Testis (tissue), 2 donors: Measurements from ENCODE around the gene AGBL1.

Source experiments
- CTCF ChIP-seq, 3 experiments: fragments of 450-650 bp in 2 of 3; fragments of 200-600 bp in 1 of 3; sonication (generic) in 1 of 3; IDR thresholded peaks; one replicate each; pipeline ENCODE4 v1.5.1; 2016 to 2019; ENCODE audit warnings: antibody characterized with exemption in 3 of 3, mild to moderate bottlenecking in 2 of 3, moderate library complexity in 1 of 3
- POLR2A ChIP-seq: fragments of 450-650 bp; IDR thresholded peaks from one replicate; pipeline ENCODE4 v1.6.1; 2017; ENCODE audit warnings: antibody characterized with exemption, mild to moderate bottlenecking, moderate library complexity

- TF ChIP-seq CTCF (IDR thresholded peaks at IDR 0.05) (no peak), POLR2A (no peak)
These were observed 22.1 kb downstream of the AGBL1 start for GRCh38 chr15:86101818-86102217.
